Neural cell (in vitro differentiated cells): ENCODE data around the gene CRYBB2. TPM values are rescaled to one million over a fixed set of nuclear protein-coding genes. Genes with fewer than 3 reads are reported as not detected.

Experiments
- H2AFZ ChIP-seq: fragments of 200-600, 300-800 bp; sonication (generic), shearing (Covaris generic); 2 replicates; pipeline ENCODE4 v1.6.0; 2014; ENCODE audit warnings: low read depth, mild to moderate bottlenecking, antibody characterized with exemption, low read length, moderate library complexity
- H3F3A ChIP-seq: fragments of 200-600 bp; shearing (Covaris generic); 2 replicates; pipeline ENCODE4 v1.6.1; 2016; ENCODE audit warnings: mild to moderate bottlenecking, moderate library complexity, mixed read lengths, antibody characterized with exemption, low read length; ENCODE audit not compliant: insufficient read depth, poor library complexity, severe bottlenecking
- H3K27ac ChIP-seq: fragments of 200-600, 300-800 bp; sonication (generic), shearing (Covaris generic); 2 replicates; pipeline ENCODE4 v1.5.1; 2014; ENCODE audit warnings: mild to moderate bottlenecking, low read length, moderate library complexity
- H3K27me3 ChIP-seq: fragments of 300-800, 200-600 bp; sonication (generic), shearing (Covaris generic); 2 replicates; pipeline ENCODE4 v1.6.0; 2014; ENCODE audit warnings: mild to moderate bottlenecking, low read depth, low read length, moderate library complexity; ENCODE audit not compliant: insufficient read depth
- H3K36me3 ChIP-seq: fragments of 300-800, 200-600 bp; sonication (generic), shearing (Covaris generic); 2 replicates; pipeline ENCODE4 v1.5.1; 2014; ENCODE audit warnings: mild to moderate bottlenecking, antibody characterized with exemption, low read length, moderate library complexity; ENCODE audit not compliant: insufficient read depth
- H3K4me2 ChIP-seq: fragments of 300-800, 200-600 bp; sonication (generic), shearing (Covaris generic); 2 replicates; pipeline ENCODE4 v1.6.0; 2014; ENCODE audit warnings: mild to moderate bottlenecking, low read length
- H3K4me3 ChIP-seq: fragments of 300-800, 200-600 bp; sonication (generic), shearing (Covaris generic); 2 replicates; pipeline ENCODE4 v1.5.1; 2014; ENCODE audit warnings: mild to moderate bottlenecking, low read length, moderate library complexity
- H3K79me2 ChIP-seq: fragments of 200-600 bp; shearing (Covaris generic); replicated peaks from 2 replicates; pipeline ENCODE4 v1.6.0; 2014; ENCODE audit warnings: mild to moderate bottlenecking, low read length, moderate library complexity; ENCODE audit not compliant: insufficient read depth
- H3K9ac ChIP-seq: fragments of 300-800, 200-600 bp; sonication (generic), shearing (Covaris generic); 2 replicates; pipeline ENCODE4 v1.6.1; 2016; ENCODE audit warnings: mild to moderate bottlenecking, low read length, mixed read lengths
- H3K9me2 ChIP-seq: fragments of 200-600 bp; shearing (Covaris generic); 2 replicates; pipeline ENCODE4 v1.6.1; 2016; ENCODE audit warnings: mild to moderate bottlenecking, low read length, mixed read lengths; ENCODE audit not compliant: insufficient read depth
- H3K9me3 ChIP-seq: fragments of 200-600, 300-800 bp; sonication (generic), shearing (Covaris generic); 2 replicates; pipeline ENCODE4 v1.6.1; 2016; ENCODE audit warnings: mild to moderate bottlenecking, mixed run types, low read length, moderate library complexity, mixed read lengths
- H4K20me1 ChIP-seq: fragments of 200-600 bp; shearing (Covaris generic); 2 replicates; pipeline ENCODE4 v1.6.1; 2016; ENCODE audit warnings: mild to moderate bottlenecking, mixed run types; ENCODE audit not compliant: insufficient read depth
- EP300 ChIP-seq: fragments of 450-650 bp; conservative IDR thresholded peaks from 2 replicates; pipeline ENCODE4 v1.6.1; 2014; ENCODE audit warnings: antibody characterized with exemption, mild to moderate bottlenecking, moderate library complexity; ENCODE audit not compliant: poor library complexity, severe bottlenecking
- EZH2 ChIP-seq: fragments of 200-600, 300-800 bp; shearing (Covaris generic), sonication (generic); IDR thresholded peaks from 2 replicates; pipeline ENCODE4 v1.6.1; 2014; ENCODE audit warnings: antibody characterized with exemption, low read length, borderline replicate concordance, mild to moderate bottlenecking; ENCODE audit not compliant: insufficient read depth, poor library complexity, severe bottlenecking
- MXI1 ChIP-seq: fragments of 450-650 bp; conservative IDR thresholded peaks from 2 replicates; pipeline ENCODE4 v1.6.1; 2014; ENCODE audit warnings: antibody characterized with exemption, mild to moderate bottlenecking; ENCODE audit not compliant: poor library complexity, severe bottlenecking
- POLR2AphosphoS5 ChIP-seq: IDR thresholded peaks from 2 replicates; pipeline ENCODE4 v1.6.1; 2012
- RAD21 ChIP-seq: fragments of 450-650 bp; conservative IDR thresholded peaks from 2 replicates; pipeline ENCODE4 v1.6.1; 2014; ENCODE audit warnings: antibody characterized with exemption, mild to moderate bottlenecking, moderate library complexity
- SMC3 ChIP-seq: fragments of 450-650 bp; conservative IDR thresholded peaks from 2 replicates; pipeline ENCODE4 v1.6.1; 2014; ENCODE audit warnings: antibody characterized with exemption, mild to moderate bottlenecking, moderate library complexity; ENCODE audit not compliant: poor library complexity
- TAF1 ChIP-seq: IDR thresholded peaks from 2 replicates; pipeline ENCODE4 v1.6.1; 2012; ENCODE audit warnings: low read depth
- polyA plus RNA-seq: library from polyadenylated mRNA; depleted of rRNA; stranded (reverse); fragments of >200 nt; gene quantifications from 2 replicates; pipeline ENCODE4 v1.2.3, GENCODE V29; 2014
- TF ChIP-seq, protein P1 (sequence below): IDR thresholded peaks from 2 replicates; pipeline ENCODE4 v1.6.1; 2012; ENCODE audit warnings: borderline replicate concordance
- TF ChIP-seq, protein P2 (sequence below): fragments of 450-650 bp; IDR thresholded peaks from 2 replicates; pipeline ENCODE4 v1.5.1; 2014; ENCODE audit warnings: antibody characterized with exemption, mild to moderate bottlenecking, moderate library complexity; ENCODE audit not compliant: poor library complexity, severe bottlenecking

CRYBB2 gene
- polyA plus RNA-seq, 1 donor from 2014 or later = not detected

DNA sequence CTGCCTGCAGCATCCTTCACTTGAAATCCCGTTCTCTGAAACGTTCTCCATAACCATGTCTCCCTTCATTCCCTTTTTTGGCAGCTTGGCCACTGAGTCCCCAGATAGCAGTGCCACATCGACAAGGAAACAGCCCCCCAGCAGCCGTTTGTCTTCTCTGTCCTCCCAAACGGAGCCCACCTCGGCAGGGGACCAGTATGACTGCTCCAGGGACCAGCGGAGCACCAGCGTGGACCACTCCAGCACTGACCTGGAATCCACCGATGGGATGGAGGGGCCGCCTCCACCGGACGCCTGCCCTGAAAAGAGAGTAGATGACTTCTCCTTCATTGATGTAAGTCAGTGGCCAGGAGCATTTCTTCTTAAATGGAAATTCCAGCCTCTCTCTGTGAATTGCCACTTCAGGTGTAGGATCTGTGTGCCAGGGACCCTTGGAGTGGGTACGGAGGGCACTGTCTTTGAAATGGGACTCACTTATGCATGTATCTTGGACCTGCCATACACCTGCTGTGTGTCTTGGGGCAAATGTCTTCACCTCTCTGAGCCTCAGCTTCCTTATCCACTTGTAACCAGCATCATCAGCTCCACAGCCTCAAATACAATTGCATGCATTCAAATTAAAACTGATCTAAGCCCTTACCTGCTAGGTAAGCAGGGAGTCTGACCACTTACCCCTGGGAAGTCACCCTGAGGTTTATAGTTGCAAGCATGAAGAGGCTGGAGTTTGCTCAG, 45.1 kb upstream of the CRYBB2 start:
- Histone ChIP-seq H3K9me2 (no peaks in the 10 kb centered on the region), H3K27me3 (no peaks in the 10 kb centered on the region), H3K27ac (no peak overlapping the region), H3K4me2 (no peak overlapping the region), H3K4me3 (no peak overlapping the region), H2AFZ (no peak overlapping the region), H3K79me2 (no peaks in the 10 kb centered on the region), H3K9ac (no peak overlapping the region), H3K36me3 (no peaks in the 10 kb centered on the region), H3F3A (no peaks in the 10 kb centered on the region), H3K9me3 (no peaks in the 10 kb centered on the region), H4K20me1 (no peaks in the 10 kb centered on the region)
- TF ChIP-seq RAD21 = no peak
- TF ChIP-seq, protein P1, sequence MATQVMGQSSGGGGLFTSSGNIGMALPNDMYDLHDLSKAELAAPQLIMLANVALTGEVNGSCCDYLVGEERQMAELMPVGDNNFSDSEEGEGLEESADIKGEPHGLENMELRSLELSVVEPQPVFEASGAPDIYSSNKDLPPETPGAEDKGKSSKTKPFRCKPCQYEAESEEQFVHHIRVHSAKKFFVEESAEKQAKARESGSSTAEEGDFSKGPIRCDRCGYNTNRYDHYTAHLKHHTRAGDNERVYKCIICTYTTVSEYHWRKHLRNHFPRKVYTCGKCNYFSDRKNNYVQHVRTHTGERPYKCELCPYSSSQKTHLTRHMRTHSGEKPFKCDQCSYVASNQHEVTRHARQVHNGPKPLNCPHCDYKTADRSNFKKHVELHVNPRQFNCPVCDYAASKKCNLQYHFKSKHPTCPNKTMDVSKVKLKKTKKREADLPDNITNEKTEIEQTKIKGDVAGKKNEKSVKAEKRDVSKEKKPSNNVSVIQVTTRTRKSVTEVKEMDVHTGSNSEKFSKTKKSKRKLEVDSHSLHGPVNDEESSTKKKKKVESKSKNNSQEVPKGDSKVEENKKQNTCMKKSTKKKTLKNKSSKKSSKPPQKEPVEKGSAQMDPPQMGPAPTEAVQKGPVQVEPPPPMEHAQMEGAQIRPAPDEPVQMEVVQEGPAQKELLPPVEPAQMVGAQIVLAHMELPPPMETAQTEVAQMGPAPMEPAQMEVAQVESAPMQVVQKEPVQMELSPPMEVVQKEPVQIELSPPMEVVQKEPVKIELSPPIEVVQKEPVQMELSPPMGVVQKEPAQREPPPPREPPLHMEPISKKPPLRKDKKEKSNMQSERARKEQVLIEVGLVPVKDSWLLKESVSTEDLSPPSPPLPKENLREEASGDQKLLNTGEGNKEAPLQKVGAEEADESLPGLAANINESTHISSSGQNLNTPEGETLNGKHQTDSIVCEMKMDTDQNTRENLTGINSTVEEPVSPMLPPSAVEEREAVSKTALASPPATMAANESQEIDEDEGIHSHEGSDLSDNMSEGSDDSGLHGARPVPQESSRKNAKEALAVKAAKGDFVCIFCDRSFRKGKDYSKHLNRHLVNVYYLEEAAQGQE = no peak
- no peak for TF ChIP-seq EP300
- no peak for TF ChIP-seq MXI1
- TF ChIP-seq, protein P2, sequence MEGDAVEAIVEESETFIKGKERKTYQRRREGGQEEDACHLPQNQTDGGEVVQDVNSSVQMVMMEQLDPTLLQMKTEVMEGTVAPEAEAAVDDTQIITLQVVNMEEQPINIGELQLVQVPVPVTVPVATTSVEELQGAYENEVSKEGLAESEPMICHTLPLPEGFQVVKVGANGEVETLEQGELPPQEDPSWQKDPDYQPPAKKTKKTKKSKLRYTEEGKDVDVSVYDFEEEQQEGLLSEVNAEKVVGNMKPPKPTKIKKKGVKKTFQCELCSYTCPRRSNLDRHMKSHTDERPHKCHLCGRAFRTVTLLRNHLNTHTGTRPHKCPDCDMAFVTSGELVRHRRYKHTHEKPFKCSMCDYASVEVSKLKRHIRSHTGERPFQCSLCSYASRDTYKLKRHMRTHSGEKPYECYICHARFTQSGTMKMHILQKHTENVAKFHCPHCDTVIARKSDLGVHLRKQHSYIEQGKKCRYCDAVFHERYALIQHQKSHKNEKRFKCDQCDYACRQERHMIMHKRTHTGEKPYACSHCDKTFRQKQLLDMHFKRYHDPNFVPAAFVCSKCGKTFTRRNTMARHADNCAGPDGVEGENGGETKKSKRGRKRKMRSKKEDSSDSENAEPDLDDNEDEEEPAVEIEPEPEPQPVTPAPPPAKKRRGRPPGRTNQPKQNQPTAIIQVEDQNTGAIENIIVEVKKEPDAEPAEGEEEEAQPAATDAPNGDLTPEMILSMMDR = no peak
- TF ChIP-seq TAF1 = no peak
- no peak for TF ChIP-seq POLR2AphosphoS5
- TF ChIP-seq SMC3 = no peak
- TF ChIP-seq EZH2 = no peak

DNA sequence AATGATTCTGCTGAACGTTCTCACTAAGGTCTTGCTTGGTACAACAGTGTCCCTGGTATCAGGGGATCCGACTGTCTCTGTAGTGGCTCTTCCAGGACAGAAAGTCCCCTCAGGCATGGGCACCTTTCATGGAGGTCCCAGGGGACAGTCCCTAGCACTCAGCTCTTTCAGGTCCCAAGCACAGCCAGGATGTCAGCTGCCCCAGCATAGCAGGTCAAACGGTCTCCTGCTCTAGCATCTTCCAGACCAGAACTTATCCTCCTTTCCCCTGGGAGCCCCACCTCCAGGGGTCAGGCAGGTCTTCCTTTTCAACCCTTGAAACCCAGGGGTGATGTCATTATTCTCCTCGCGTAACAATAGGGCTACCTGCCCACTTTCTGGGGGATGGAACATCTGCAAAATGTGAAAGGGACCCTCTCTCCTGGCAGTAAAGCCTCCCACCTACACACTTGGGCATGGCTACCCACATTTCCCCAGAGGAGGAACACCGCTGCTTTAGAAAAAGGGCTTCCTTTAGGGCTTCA, 44.5 kb upstream of the CRYBB2 start:
- Histone ChIP-seq H2AFZ (no peak overlapping the region), H3K27ac (no peak overlapping the region), H4K20me1 (no peaks in the 10 kb centered on the region), H3K27me3 (no peaks in the 10 kb centered on the region), H3K9ac (no peak overlapping the region), H3K9me2 (no peaks in the 10 kb centered on the region), H3K4me2 (no peak overlapping the region), H3K4me3 (no peak overlapping the region), H3K36me3 (no peaks in the 10 kb centered on the region), H3F3A (no peaks in the 10 kb centered on the region), H3K9me3 (no peaks in the 10 kb centered on the region), H3K79me2 (no peaks in the 10 kb centered on the region)
- no peak for TF ChIP-seq RAD21
- TF ChIP-seq EP300 = no peak
- no peak for TF ChIP-seq SMC3
- TF ChIP-seq, protein P2 = no peak
- TF ChIP-seq, protein P1 = no peak
- TF ChIP-seq EZH2 = no peak
- no peak for TF ChIP-seq MXI1
- TF ChIP-seq TAF1 = no peak
- no peak for TF ChIP-seq POLR2AphosphoS5
